COLO668 (cell line): ENCODE measurements around the gene ULK3.

ENCODE experiments used
- DNase-seq: peaks from one replicate; lab custom pipeline; 2025; ENCODE audit not compliant: unreplicated experiment; lab: John Stamatoyannopoulos, UW

Gene ULK3

GRCh38 chr15:74823324-74823723, 19.6 kb downstream of the ULK3 start:
- DNase-seq: peak; percentile 24

GRCh38 chr15:74822233-74822632, 20.7 kb downstream of the ULK3 start:
- no peak for DNase-seq

- DNase-seq: no peak
Observed at GRCh38 chr15:74821790-74822158, 21.2 kb downstream of the ULK3 start.

GRCh38 chr15:74821091-74821789, 21.7 kb downstream of the ULK3 start:
- peak; percentile 20 for DNase-seq

GRCh38 chr15:74820056-74820455, 22.9 kb downstream of the ULK3 start:
- no peak for DNase-seq

GRCh38 chr15:74817370-74817737, 25.6 kb downstream of the ULK3 start:
- no peak for DNase-seq

GRCh38 chr15:74816624-74817369, 26.2 kb downstream of the ULK3 start:
- no peak for DNase-seq

- no peak for DNase-seq
Observed at GRCh38 chr15:74815961-74816360, 27.0 kb downstream of the ULK3 start.

- DNase-seq: no peak
Observed at GRCh38 chr15:74815121-74815934, 27.6 kb downstream of the ULK3 start.

GRCh38 chr15:74812533-74812932, 30.4 kb downstream of the ULK3 start, which contains the start of gene LMAN1L:
Gene LMAN1L (plus strand): TSS chr15:74812835. CDS start chr15:74812855, 20 bp downstream.
- DNase-seq: no peak

- DNase-seq: no peak
Observed at GRCh38 chr15:74809956-74810355, 33.0 kb downstream of the ULK3 start.

- DNase-seq: no peak
Observed at GRCh38 chr15:74809242-74809641, 33.7 kb downstream of the ULK3 start.

- DNase-seq: no peak
Observed at GRCh38 chr15:74808840-74809229, 34.1 kb downstream of the ULK3 start.

- peak; percentile 8 for DNase-seq
Observed at GRCh38 chr15:74808078-74808839, 34.7 kb downstream of the ULK3 start.

GRCh38 chr15:74807282-74807681, 35.7 kb downstream of the ULK3 start:
- DNase-seq: no peak

- no peak for DNase-seq
Observed at GRCh38 chr15:74804935-74805334, 38.0 kb downstream of the ULK3 start.

- no peak for DNase-seq
Observed at GRCh38 chr15:74802862-74803447, 40.0 kb downstream of the ULK3 start.

- no peak for DNase-seq
Observed at GRCh38 chr15:74802290-74802689, 40.7 kb downstream of the ULK3 start.

- no peak for DNase-seq
Observed at GRCh38 chr15:74801311-74801997, 41.5 kb downstream of the ULK3 start.

- no peak for DNase-seq
Observed at GRCh38 chr15:74800559-74801094, 42.3 kb downstream of the ULK3 start.
